HL-60 (cell line): Measurements from ENCODE around the gene SCGB2B2.

Experiments
- CTCF ChIP-seq: IDR thresholded peaks from one replicate; pipeline ENCODE4 v1.5.1; 2011; ENCODE audit warnings: low read length, control low read depth, inconsistent platforms; ENCODE audit not compliant: insufficient read depth
- POLR2AphosphoS5 ChIP-seq: IDR thresholded peaks from 2 replicates; pipeline ENCODE4 v1.6.1; 2012; ENCODE audit warnings: low read depth

- no peak for TF ChIP-seq CTCF
- no peak for TF ChIP-seq POLR2AphosphoS5
Measured at GRCh38 chr19:34642241-34642640, 34.7 kb downstream of the SCGB2B2 start.
